BE2C (cell line): ENCODE data around the gene AGFG1.

Experiments used
- DNase-seq: peaks from one replicate; pipeline ENCODE4 v3.0.0-alpha.2; 2020
- H3K27me3 ChIP-seq: fragments of 250-450 bp; sonication (Bioruptor Pico); 2 replicates; pipeline ENCODE4 v1.5.1; 2020; ENCODE audit warnings: mild to moderate bottlenecking
- H3K36me3 ChIP-seq: fragments of 250-450 bp; sonication (Bioruptor Pico); 2 replicates; pipeline ENCODE4 v1.5.1; 2020; ENCODE audit warnings: mild to moderate bottlenecking
- H3K4me1 ChIP-seq: fragments of 250-450 bp; sonication (Bioruptor Pico); 2 replicates; pipeline ENCODE4 v1.5.1; 2020
- H3K4me3 ChIP-seq: 2 replicates; pipeline ENCODE4 v1.5.1; 2011; ENCODE audit warnings: low read depth, low read length
- H3K9me3 ChIP-seq: fragments of 250-450 bp; sonication (Bioruptor Pico); 2 replicates; pipeline ENCODE4 v1.5.1; 2020
- TF ChIP-seq, protein P1 (sequence below): IDR thresholded peaks from 2 replicates; pipeline ENCODE4 v1.5.1; 2012; ENCODE audit warnings: mild to moderate bottlenecking, low read depth, low read length

AGFG1 gene

GRCh38 chr2:227606476-227606875 lies 134.5 kb downstream of the AGFG1 start:
- no peak for DNase-seq
- no peaks in the 10 kb centered on the region for H3K36me3 ChIP-seq
- TF ChIP-seq, protein P1, sequence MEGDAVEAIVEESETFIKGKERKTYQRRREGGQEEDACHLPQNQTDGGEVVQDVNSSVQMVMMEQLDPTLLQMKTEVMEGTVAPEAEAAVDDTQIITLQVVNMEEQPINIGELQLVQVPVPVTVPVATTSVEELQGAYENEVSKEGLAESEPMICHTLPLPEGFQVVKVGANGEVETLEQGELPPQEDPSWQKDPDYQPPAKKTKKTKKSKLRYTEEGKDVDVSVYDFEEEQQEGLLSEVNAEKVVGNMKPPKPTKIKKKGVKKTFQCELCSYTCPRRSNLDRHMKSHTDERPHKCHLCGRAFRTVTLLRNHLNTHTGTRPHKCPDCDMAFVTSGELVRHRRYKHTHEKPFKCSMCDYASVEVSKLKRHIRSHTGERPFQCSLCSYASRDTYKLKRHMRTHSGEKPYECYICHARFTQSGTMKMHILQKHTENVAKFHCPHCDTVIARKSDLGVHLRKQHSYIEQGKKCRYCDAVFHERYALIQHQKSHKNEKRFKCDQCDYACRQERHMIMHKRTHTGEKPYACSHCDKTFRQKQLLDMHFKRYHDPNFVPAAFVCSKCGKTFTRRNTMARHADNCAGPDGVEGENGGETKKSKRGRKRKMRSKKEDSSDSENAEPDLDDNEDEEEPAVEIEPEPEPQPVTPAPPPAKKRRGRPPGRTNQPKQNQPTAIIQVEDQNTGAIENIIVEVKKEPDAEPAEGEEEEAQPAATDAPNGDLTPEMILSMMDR, result no peak

DNA sequence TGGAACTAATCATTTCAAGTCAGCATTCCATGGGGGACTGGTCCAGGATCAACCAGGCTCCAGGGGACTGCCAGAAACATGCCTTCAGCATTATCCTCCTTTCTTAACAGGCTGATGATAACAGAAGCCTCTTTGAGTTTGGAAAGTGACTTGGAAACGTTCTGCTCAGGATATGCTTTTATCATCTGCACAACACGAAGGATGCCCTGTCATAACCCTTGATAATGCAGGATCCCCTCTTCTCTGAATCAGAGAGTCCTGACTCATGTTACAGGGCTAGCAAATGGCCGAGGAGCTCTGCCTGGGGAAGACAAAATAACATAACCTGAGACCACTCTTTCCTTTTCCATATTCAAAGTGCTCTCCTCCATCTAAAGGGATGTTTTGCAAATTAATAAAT lies 136.0 kb downstream of the AGFG1 start:
- no peak for DNase-seq
- H3K36me3 ChIP-seq, result no peaks in the 10 kb centered on the region
- no peaks in the 10 kb centered on the region for H3K4me1 ChIP-seq
- no peaks in the 10 kb centered on the region for H3K9me3 ChIP-seq
- TF ChIP-seq, protein P1, result no peak
- H3K27me3 ChIP-seq, result no peaks in the 10 kb centered on the region
- no peak overlapping the region for H3K4me3 ChIP-seq

More at GRCh38 chr2:227606476-227606875, 134.5 kb downstream of the AGFG1 start:
- no peaks in the 10 kb centered on the region for H3K4me1 ChIP-seq
- no peaks in the 10 kb centered on the region for H3K9me3 ChIP-seq
- H3K4me3 ChIP-seq, result no peak overlapping the region
- no peaks in the 10 kb centered on the region for H3K27me3 ChIP-seq

- H3K36me3 ChIP-seq, result no peaks in the 10 kb centered on the region
- no peak for DNase-seq
- TF ChIP-seq, protein P1, result no peak
Measured at GRCh38 chr2:227608561-227609338, 136.8 kb downstream of the AGFG1 start.

DNA sequence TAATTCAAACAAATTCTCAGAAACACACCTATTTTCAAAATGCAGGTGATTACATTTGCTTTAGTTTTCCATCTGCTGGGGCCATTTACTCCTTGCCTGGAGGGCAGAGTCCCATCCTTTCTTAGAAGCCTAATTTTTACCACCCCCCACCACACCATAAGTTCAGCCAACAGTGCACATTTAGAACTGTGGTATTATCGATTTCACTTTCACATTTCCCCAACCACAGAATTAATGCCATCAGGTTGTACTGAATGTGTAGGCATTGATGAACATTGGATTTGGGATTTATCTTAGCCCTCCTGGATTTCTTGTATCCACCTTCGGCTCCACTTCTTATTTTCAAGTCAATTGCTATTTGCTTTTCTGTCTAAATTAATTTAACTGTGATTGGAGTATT lies 138.2 kb downstream of the AGFG1 start:
- Histone ChIP-seq H3K4me1 (no peaks in the 10 kb centered on the region), H3K36me3 (no peaks in the 10 kb centered on the region), H3K27me3 (no peaks in the 10 kb centered on the region), H3K4me3 (no peak overlapping the region), H3K9me3 (no peaks in the 10 kb centered on the region)
- no peak for DNase-seq
- TF ChIP-seq, protein P1, result no peak

More at GRCh38 chr2:227608561-227609338, 136.8 kb downstream of the AGFG1 start:
- H3K4me1 ChIP-seq, result no peaks in the 10 kb centered on the region
- no peaks in the 10 kb centered on the region for H3K9me3 ChIP-seq
- H3K4me3 ChIP-seq, result no peak overlapping the region
- no peaks in the 10 kb centered on the region for H3K27me3 ChIP-seq
